ENCODE measurements around the gene NEUROD1.
"Not testable (repeated sequence)": the region's sequence is repeated elsewhere in the genome, so short reads cannot be mapped to it uniquely, and the experiment has no call there.

GRCh38 chr2:181702519-181702918, 22.2 kb upstream of the NEUROD1 start:
- not testable (repeated sequence) for TF ChIP-seq CTCF (IDR thresholded peaks at IDR 0.05; ENCODE audit: low read depth, low read length); POLR2A (IDR thresholded peaks at IDR 0.05; ENCODE audit: extremely low read depth, insufficient read length)
- TF ChIP-seq, protein P1, sequence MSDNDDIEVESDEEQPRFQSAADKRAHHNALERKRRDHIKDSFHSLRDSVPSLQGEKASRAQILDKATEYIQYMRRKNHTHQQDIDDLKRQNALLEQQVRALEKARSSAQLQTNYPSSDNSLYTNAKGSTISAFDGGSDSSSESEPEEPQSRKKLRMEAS (IDR thresholded peaks at IDR 0.05; ENCODE audit: low read depth, low read length), result not testable (repeated sequence)
